ENCODE data around the gene MRPS33. TPM values are rescaled to one million over a fixed set of nuclear protein-coding genes. Genes with fewer than 3 reads are reported as not detected.

Gene MRPS33
- total and polyA plus RNA-seq, 2 experiments from 2014 or later, result 23.1 to 140 TPM

DNA sequence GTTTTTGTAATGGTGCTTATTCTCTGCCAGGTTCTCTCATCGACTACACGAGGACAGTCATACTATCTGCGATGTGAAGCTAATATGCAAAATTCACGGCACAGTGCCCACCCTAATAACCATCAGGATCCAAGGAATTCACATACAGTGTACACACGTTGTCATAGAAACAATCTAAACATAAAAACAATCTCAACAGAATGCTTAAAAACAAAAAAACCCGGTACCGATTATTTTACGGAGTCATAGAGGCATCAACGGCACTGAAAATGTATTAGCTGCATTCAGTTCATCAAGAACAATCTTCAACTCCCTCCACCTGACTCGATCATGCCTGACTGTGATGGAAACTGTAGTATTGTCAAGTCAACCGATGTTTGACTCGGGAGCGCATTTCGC lies 628 bp downstream of the MRPS33 start:
- Histone ChIP-seq H3F3A (replicated peaks; ENCODE audit: low read depth) (0 out of 2 replicates have a peak, but pooled peaks cover 12% of the 10 kb centered on the region), H4K20me1 (replicated peaks; ENCODE audit: insufficient read depth) (no peaks in the 10 kb centered on the region), H3K79me2 (replicated peaks; ENCODE audit: insufficient read depth) (peaks cover 28% of the 10 kb centered on the region), H3K4me3 (peak overlapping the region; percentile 85), H2AFZ (peak overlapping the region; percentile 68; the same call in 1 of the 2 replicates), H3K36me3 (ENCODE audit: insufficient read depth) (no peaks in the 10 kb centered on the region), H3K27me3 (ENCODE audit: insufficient read depth) (no peaks in the 10 kb centered on the region), H3K27ac (ENCODE audit: low read depth) (peak overlapping the region; percentile 81), H3K9me2 (ENCODE audit: insufficient read depth) (no peaks in the 10 kb centered on the region), H3K4me2 (peak overlapping the region; percentile 88), H3K4me1 (ENCODE audit: insufficient read depth) (peaks cover 15% of the 10 kb centered on the region)
- ATAC-seq (peak; percentile 6), DNase-seq (ENCODE audit: low spot score) (peak; percentile 25)
- Mint-ChIP-seq H3K9me3 (no peaks in the 10 kb centered on the region), H3K27me3 (ENCODE audit: insufficient read depth, low read depth, poor library complexity) (no peaks in the 10 kb centered on the region), H3K36me3 (ENCODE audit: low read depth) (peaks cover 11% of the 10 kb centered on the region), H3K4me1 (peaks cover 16% of the 10 kb centered on the region), H3K4me3 (peak overlapping the region; percentile 98), H3K27ac (peak overlapping the region; percentile 99)
- TF ChIP-seq ZNF114 (CRISPR knock-in tag; IDR thresholded peaks at IDR 0.05), result no peak
- no peak for TF ChIP-seq NANOG (IDR thresholded peaks at IDR 0.05; ENCODE audit: borderline replicate concordance)
- no peak for TF ChIP-seq POLR2AphosphoS5 (IDR thresholded peaks at IDR 0.05; ENCODE audit: low read depth)
- no peak for TF ChIP-seq CREB1 (CRISPR knock-in tag; IDR thresholded peaks at IDR 0.05; ENCODE audit: low read depth)
- TF ChIP-seq STAT1 (IDR thresholded peaks at IDR 0.05; ENCODE audit: unreplicated experiment), result no peak

DNA sequence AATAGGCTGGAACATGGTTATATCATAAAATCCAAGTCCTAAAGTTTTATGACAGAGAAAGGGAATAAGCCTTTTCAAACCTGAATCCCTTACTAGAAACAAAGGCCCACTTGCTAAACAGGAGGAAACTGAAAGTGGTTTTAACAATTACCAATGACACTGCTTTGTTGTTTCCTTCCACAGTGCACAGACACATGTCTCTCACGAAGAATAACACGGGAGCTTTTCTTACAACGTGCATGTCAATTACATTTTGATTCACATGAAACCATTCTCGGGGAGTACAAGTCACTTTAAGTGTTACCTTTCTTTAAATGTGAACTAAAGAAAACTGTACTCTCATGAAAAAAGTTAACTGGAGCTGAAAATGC lies 1.4 kb downstream of the MRPS33 start:
- Mint-ChIP-seq H3K9me3 (no peaks in the 10 kb centered on the region), H3K36me3 (ENCODE audit: low read depth) (peaks cover 11% of the 10 kb centered on the region), H3K27ac (no peak overlapping the region), H3K27me3 (ENCODE audit: insufficient read depth, low read depth, poor library complexity) (no peaks in the 10 kb centered on the region), H3K4me1 (peaks cover 16% of the 10 kb centered on the region), H3K4me3 (peak overlapping the region; percentile 98)
- Histone ChIP-seq H3K4me2 (peak overlapping the region; percentile 88), H3K79me2 (replicated peaks; ENCODE audit: insufficient read depth) (peaks cover 28% of the 10 kb centered on the region), H3K9me2 (ENCODE audit: insufficient read depth) (no peaks in the 10 kb centered on the region), H3F3A (replicated peaks; ENCODE audit: low read depth) (0 out of 2 replicates have a peak, but pooled peaks cover 12% of the 10 kb centered on the region), H3K36me3 (ENCODE audit: insufficient read depth) (no peaks in the 10 kb centered on the region), H2AFZ (no peak overlapping the region), H3K4me3 (peak overlapping the region; percentile 85), H3K4me1 (ENCODE audit: insufficient read depth) (peaks cover 15% of the 10 kb centered on the region), H3K27ac (ENCODE audit: low read depth) (no peak overlapping the region), H3K27me3 (ENCODE audit: insufficient read depth) (no peaks in the 10 kb centered on the region), H4K20me1 (replicated peaks; ENCODE audit: insufficient read depth) (no peaks in the 10 kb centered on the region)
- ATAC-seq (no peak), DNase-seq (ENCODE audit: low spot score) (no peak)
- TF ChIP-seq, protein P1, sequence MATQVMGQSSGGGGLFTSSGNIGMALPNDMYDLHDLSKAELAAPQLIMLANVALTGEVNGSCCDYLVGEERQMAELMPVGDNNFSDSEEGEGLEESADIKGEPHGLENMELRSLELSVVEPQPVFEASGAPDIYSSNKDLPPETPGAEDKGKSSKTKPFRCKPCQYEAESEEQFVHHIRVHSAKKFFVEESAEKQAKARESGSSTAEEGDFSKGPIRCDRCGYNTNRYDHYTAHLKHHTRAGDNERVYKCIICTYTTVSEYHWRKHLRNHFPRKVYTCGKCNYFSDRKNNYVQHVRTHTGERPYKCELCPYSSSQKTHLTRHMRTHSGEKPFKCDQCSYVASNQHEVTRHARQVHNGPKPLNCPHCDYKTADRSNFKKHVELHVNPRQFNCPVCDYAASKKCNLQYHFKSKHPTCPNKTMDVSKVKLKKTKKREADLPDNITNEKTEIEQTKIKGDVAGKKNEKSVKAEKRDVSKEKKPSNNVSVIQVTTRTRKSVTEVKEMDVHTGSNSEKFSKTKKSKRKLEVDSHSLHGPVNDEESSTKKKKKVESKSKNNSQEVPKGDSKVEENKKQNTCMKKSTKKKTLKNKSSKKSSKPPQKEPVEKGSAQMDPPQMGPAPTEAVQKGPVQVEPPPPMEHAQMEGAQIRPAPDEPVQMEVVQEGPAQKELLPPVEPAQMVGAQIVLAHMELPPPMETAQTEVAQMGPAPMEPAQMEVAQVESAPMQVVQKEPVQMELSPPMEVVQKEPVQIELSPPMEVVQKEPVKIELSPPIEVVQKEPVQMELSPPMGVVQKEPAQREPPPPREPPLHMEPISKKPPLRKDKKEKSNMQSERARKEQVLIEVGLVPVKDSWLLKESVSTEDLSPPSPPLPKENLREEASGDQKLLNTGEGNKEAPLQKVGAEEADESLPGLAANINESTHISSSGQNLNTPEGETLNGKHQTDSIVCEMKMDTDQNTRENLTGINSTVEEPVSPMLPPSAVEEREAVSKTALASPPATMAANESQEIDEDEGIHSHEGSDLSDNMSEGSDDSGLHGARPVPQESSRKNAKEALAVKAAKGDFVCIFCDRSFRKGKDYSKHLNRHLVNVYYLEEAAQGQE (IDR thresholded peaks at IDR 0.05; ENCODE audit: unreplicated experiment), result no peak
- TF ChIP-seq, protein P2, sequence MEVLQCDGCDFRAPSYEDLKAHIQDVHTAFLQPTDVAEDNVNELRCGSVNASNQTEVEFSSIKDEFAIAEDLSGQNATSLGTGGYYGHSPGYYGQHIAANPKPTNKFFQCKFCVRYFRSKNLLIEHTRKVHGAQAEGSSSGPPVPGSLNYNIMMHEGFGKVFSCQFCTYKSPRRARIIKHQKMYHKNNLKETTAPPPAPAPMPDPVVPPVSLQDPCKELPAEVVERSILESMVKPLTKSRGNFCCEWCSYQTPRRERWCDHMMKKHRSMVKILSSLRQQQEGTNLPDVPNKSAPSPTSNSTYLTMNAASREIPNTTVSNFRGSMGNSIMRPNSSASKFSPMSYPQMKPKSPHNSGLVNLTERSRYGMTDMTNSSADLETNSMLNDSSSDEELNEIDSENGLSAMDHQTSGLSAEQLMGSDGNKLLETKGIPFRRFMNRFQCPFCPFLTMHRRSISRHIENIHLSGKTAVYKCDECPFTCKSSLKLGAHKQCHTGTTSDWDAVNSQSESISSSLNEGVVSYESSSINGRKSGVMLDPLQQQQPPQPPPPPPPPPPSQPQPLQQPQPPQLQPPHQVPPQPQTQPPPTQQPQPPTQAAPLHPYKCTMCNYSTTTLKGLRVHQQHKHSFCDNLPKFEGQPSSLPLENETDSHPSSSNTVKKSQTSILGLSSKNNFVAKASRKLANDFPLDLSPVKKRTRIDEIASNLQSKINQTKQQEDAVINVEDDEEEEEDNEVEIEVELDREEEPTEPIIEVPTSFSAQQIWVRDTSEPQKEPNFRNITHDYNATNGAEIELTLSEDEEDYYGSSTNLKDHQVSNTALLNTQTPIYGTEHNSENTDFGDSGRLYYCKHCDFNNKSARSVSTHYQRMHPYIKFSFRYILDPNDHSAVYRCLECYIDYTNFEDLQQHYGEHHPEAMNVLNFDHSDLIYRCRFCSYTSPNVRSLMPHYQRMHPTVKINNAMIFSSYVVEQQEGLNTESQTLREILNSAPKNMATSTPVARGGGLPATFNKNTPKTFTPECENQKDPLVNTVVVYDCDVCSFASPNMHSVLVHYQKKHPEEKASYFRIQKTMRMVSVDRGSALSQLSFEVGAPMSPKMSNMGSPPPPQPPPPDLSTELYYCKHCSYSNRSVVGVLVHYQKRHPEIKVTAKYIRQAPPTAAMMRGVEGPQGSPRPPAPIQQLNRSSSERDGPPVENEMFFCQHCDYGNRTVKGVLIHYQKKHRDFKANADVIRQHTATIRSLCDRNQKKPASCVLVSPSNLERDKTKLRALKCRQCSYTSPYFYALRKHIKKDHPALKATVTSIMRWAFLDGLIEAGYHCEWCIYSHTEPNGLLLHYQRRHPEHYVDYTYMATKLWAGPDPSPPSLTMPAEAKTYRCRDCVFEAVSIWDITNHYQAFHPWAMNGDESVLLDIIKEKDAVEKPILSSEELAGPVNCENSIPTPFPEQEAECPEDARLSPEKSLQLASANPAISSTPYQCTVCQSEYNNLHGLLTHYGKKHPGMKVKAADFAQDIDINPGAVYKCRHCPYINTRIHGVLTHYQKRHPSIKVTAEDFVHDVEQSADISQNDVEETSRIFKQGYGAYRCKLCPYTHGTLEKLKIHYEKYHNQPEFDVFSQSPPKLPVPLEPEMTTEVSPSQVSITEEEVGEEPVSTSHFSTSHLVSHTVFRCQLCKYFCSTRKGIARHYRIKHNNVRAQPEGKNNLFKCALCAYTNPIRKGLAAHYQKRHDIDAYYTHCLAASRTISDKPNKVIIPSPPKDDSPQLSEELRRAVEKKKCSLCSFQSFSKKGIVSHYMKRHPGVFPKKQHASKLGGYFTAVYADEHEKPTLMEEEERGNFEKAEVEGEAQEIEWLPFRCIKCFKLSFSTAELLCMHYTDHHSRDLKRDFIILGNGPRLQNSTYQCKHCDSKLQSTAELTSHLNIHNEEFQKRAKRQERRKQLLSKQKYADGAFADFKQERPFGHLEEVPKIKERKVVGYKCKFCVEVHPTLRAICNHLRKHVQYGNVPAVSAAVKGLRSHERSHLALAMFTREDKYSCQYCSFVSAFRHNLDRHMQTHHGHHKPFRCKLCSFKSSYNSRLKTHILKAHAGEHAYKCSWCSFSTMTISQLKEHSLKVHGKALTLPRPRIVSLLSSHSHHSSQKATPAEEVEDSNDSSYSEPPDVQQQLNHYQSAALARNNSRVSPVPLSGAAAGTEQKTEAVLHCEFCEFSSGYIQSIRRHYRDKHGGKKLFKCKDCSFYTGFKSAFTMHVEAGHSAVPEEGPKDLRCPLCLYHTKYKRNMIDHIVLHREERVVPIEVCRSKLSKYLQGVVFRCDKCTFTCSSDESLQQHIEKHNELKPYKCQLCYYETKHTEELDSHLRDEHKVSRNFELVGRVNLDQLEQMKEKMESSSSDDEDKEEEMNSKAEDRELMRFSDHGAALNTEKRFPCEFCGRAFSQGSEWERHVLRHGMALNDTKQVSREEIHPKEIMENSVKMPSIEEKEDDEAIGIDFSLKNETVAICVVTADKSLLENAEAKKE (CRISPR knock-in tag; IDR thresholded peaks at IDR 0.05), result no peak
- TF ChIP-seq ZNF114 (CRISPR knock-in tag; IDR thresholded peaks at IDR 0.05), result no peak

Measured in GM23338 (cell line).